AML-193 (cell line): ENCODE data around the gene DIMT1.
A peak's percentile ranks its signal among the peaks of the same experiment; 100 is the strongest.

Source experiments
- DNase-seq, 2 experiments: peaks; one replicate each; lab custom pipeline; 2025; lab: John Stamatoyannopoulos, UW

DIMT1 gene

DNA sequence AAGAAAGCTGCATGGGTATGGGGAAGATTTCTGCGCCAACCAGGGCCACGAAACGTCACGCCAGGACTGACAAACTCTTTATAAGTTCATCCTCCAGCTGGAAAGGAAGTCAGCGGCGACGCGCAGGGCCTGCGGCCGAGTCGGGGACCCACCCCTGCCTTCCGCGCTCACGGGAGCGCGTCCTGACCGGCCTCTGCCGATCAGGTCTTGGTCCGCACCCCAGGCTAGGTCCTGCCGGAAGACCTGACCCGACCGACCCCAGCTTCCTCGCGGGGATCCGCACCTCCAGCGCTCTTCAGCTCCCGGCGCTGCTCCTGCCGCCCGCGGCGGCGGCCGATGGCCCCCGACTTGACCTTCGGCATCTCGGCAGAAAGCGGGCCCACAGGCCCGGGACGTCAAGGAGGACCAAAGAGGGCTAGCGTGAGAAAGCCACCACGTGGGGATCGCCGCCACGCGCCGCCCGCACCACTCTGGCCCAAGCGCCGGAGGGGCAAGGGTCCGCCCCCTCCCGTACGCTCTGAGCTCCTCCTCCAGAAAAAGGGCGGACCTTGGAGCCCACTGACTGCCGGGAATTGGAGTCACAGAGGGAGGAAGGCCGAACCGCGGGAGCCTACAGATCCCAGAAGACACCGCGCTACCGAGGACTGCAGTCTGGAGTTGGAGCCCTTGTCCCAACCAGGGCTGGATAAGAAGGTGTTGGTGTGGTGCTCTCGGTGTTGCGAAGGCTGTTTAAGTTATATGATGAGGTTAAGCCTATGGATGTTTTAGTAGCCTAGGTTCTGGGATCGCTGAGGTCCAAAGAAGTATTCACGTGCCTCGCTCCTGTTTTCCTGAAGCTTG lies at the start of gene DIMT1:
Gene DIMT1 (minus strand): TSS at position 495 of the 840 bp plus-strand sequence. CDS start 133 bp downstream, at position 362.
- peak; percentile 96 to 97 for DNase-seq

DNA sequence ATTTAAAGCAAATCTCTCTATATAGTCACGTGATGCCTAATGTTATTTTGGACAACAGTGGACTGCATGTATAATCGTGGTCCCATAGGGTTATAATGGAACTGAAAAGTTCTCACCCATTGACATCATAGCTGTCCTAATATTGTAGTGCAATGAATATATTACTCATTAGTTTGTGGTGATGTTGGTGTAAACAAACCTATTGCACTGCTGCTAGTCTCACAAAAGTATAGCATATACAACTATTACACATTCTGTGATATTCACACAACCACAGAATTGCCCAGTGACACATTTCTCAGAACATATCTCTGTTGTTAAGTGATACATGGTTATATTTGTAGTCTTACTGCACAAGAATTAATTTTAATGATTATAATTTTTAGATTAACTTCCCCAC lies 46.6 kb upstream of the DIMT1 start:
- no peak for DNase-seq

GRCh38 chr5:62448528-62448927 lies 44.8 kb upstream of the DIMT1 start:
- DNase-seq: no peak

GRCh38 chr5:62432621-62433064 lies 28.9 kb upstream of the DIMT1 start:
- no peak for DNase-seq

DNA sequence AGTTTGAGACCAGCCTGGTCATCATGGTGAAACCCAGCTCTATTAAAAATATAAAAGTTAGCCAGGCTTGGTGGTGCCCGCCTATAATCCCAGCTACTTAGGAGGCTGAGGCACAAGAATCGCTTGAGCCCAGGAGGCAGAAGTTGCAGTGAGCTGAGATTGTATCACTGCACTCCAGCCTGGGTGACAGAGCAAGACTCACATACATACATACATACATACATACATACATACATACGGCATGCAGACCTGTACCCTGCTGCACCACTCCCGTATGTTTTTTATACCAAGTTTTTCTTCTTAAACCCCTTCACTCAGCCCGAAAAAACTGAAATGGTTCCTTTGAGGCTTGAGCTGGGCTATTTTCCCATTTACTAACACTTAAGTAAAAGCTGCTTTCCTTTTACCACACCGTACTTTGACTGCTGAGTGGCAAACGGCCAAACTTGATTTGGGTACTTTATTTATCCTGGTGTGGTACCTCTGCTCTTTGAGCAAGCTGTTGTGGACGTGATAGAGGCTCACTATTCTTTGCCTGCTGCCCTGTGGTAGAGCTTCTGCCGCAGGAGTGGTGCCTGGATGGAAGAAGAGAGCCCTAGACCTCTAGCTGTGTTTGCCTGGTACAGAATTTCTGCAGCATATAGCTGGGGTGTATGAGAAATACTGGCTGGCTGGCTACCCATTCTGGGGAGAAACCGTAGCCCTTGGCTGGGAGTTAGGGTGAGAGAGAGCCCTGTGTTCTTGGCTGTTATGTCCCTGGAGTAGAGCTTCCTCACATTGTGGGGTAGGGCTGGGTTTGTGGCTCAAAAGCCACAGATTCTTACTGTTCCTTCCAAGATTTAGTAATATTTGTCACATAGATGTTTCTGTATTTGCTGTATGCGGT lies 28.3 kb upstream of the DIMT1 start:
- DNase-seq: no peak

DNA sequence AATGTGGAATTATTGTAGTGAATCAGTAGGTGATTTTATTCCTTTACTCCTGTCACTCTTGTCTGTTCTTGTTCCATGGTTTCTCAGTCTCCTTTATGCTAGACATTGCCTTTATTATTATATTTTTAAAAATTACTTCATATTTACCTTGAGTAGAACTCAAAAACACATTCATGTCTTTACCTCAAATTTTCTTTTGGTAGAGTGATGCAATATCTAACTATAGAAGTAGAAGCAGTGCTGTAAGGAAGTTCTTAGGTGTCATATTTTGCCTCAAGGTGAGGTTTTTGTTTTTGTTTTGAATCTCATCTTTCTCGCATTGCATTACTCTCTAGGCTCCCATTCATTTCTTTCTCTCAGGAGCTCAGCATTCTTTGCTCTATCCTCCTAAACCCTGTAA lies 21.1 kb upstream of the DIMT1 start:
- DNase-seq: no peak

- DNase-seq: no peak
These were observed 17.7 kb upstream of the DIMT1 start for GRCh38 chr5:62421414-62421813.

- no peak for DNase-seq
These were observed 15.9 kb upstream of the DIMT1 start for GRCh38 chr5:62419609-62420008.

GRCh38 chr5:62418462-62419076 lies 14.9 kb upstream of the DIMT1 start:
- DNase-seq: no peak

GRCh38 chr5:62413711-62414110 lies 10.0 kb upstream of the DIMT1 start:
- no peak for DNase-seq

DNA sequence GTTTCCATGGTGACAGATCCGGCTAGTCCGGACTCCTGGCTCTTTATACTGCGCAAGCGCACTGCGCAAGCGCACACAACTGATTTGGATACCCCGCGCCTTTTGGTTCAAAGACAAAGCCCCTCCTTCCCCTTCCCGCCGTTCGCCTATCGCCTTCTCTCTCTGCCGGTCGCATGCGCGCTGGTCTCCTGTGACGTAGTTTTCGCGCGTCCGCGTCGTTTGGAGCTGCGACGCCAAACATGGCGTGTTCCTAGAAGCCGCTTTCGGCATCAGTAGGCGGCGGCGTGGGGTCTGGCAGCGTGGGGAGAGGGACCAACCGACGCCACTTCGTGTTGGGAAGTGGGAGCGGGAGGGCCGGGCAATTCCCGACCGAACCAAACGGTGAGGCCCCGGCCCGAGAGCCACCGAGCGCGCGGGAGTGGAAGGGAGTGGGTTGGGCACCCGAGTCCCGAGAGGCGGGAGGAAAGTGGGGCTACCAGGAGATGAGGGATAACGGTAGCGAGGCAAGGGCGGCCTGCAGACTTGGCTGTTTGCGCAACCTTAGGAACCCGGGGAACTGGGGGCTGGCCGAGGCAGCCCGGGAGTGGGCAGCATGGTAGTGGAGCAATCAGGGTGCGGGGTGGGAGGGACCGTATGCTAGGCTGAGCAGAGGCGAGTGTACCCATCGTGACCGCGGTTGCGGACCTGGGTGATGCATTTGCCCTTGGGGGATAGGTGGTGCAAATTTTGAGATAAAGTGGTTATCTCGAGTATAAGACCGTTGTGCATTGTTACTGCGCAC lies 9.0 kb upstream of the DIMT1 start, which contains the start of gene IPO11:
Gene IPO11 (plus strand): TSS at position 215 of the 781 bp plus-strand sequence. CDS start 24,517 bp downstream, outside the sequence.
- peak; percentile 98 for DNase-seq

DNA sequence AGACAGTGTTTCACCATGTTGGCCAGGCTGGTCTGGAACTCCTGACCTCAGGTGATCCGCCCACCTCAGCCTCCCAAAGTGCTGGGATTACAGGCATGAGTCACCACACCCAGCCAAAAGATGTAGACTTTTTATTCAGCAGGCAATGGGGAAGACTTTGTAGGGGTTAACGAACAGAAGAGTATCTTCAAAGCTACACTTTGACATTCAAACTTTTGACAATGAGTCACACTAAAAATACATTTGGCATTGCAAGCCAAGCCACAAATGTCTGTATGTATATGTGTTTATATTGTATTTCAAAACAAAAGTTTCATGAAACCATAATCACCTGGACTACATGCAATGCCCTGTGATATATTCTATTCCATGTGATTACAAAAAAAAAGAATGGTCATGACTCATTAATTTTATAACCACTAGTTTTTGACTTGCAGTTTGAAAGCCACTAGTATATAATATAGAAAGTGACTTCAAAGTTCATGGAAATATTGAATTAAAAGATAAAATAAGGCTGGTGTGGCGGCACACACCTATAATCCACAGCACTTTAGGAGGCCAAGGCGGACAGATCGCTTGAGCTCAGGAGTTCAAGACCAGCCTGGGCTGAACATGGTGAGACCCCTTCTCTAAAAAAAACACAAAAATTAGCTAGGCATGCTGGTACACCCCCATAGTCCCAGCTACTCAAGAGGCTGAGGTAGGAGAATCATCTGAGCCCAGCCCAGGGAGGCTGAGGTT lies 8.3 kb downstream of the DIMT1 start:
- no peak for DNase-seq

DNA sequence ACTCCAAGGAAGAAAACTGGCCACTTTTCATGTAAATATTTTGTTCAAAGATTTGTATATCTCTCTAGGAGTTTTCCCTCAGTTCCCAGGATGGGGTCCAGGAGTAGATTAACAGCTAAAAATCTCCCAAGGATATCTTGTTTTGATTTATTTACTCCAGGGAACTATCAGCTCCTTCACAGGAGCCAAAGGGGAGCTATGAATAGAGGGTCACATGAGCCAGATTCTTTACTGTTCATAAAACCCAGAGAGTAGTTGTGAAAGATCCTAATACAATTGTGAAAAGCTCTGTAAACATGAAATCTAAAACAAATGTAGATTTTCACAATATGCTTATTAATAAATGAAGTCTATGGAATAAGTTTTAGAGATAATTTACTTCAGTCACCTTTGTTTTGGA lies 16.9 kb downstream of the DIMT1 start:
- no peak for DNase-seq

DNA sequence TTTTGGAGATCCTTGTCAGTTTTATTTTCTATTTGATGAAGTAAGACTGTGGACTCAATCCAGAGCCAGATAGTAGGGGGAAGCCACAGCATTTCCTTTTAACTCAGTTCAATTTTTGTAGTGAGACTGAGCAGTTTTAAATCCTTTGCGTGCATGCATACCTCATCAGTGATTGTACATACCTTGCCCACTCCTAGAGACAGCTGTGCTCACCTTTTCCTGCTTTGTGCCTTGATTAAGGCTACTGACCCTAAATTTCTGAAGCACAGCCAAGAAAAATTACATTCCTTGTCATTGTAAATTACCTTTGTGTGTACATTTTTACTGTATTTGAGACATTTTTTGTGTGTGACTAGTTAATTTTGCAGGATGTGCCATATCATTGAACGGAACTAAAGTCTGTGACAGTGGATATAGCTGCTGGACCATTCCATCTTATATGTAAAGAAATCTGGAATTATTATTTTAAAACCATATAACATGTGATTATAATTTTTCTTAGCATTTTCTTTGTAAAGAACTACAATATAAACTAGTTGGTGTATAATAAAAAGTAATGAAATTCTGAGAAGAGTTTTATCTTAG lies 17.8 kb downstream of the DIMT1 start:
- DNase-seq: no peak

DNA sequence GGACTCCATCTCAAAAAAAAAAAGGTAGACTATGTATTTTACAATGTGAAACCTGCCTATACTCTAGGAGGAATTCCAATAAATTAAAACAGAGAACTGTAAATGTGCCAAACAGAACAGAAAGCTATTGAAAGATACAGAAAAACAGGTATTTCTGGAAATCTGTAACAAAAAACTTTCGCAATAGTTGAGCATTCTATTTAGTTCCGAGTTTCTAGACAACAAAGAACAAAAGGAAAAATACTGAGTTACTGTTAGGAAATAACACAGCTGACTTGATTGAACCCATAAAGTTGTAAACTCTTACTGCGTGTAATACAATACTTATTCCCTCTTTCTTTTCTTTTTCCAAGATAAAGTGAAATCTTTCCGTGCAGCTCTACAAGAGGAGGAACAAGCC lies 18.6 kb downstream of the DIMT1 start:
- no peak for DNase-seq

- no peak for DNase-seq
These were observed 27.6 kb downstream of the DIMT1 start for GRCh38 chr5:62376064-62376463.

- no peak for DNase-seq
These were observed 28.1 kb downstream of the DIMT1 start for GRCh38 chr5:62375627-62376026.

DNA sequence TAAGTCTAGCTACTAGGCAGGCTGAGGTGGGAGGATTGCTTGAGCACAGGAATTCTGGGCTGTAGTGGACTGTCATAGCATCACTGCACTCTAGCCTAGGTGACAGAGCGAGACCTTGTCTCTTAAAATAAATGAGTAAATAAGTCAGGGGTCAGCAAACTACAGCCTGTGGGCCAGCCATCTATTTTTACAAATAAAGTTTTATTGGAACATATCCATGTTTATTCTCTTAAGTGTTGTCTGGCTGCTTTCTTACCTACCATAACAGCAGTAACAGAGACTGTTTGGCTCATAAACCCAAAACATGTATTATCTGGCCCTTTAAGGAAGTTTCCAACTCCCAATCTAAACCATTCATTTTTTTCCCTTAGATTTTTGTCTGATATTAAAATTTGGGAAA lies 29.6 kb downstream of the DIMT1 start:
- no peak for DNase-seq

DNA sequence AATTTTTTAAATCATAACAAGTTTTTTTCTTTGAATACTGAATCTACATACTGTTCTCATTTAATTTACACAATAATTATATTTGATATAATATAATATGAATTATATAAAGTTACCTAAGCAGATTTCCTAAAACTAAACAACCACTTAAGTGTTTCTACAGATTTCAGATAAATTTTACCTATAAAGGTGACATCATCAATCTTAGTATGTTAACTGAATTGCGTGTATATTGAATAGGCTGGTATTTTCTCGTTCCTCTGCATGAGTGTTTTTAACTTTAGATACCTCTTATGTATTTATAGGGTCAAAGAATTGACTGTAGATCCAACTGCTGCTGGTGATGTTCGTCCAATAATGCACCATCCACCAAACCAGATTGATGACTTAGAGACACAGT lies 30.3 kb downstream of the DIMT1 start:
- no peak for DNase-seq

GRCh38 chr5:62372600-62372999 lies 31.1 kb downstream of the DIMT1 start:
- no peak for DNase-seq
